ENCODE measurements around the gene HSPB3. TPM values are rescaled to one million over a fixed set of nuclear protein-coding genes. Genes with fewer than 3 reads are reported as not detected.

The HSPB3 gene
- total RNA-seq, 1 donor = 1.7 TPM

DNA sequence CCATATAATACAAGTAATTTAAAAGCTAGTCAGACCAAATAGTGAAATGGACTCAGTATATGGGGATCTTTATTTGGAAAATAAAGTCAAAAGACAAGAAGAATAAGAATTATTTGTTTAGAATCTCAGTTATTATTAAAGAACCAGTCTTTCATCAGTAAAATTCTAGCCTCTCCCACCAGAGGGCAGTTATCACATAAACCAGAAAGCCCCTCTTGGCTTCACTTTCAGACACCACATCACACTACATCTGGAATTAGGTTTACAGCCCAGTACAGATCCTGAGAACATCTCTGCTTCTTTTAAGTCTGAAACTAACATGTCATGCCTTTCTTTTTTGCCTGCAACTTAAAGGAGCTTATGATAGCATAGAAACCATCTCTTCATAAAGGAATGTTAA is 12.2 kb upstream of the HSPB3 start:
- DNase-seq (ENCODE audit: low read depth) = peak; percentile 57
- TF ChIP-seq CTCF (IDR thresholded peaks at IDR 0.05; ENCODE audit: insufficient read depth, low read depth, low read length) = peak; percentile 53

DNA sequence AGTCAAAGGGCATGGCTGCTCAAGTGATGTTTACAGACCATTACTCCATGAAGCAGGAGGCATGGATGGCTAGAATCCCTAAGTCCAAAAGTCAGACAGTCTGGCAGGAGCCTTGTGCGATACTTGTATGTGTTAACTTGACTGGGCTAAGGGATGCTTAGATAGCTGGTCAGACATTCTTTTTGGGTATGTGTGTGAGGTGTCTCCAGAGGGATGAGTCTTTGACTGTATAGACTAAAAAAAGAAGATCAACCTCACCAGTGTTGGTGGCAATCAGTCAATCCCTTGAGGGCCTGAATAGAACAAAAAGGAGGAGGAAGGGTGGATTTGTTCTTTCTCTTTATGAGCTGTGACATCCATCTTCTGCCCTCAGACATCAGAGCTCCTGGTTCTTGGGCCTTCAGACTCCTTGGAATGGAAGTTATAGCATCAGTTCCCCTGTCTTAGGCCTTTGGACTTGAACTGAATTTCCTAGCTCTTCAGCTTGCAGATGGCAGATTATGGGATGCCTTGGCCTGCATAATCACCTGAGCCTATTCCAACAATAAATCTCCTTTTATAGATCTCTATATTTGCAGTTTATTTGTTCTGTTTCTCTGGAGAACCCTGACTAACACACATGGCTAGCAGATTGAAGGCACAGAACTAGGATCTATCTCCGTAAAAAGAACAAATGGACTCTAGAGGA is 9.7 kb upstream of the HSPB3 start:
- no peak for TF ChIP-seq CTCF (IDR thresholded peaks at IDR 0.05; ENCODE audit: insufficient read depth, low read depth, low read length)
- no peak for DNase-seq (ENCODE audit: low read depth)
- no peak overlapping the region for H3K4me3 ChIP-seq (ENCODE audit: low read depth, low read length)

More for the DNA sequence above, 12.2 kb upstream of the HSPB3 start:
- H3K4me3 ChIP-seq (ENCODE audit: low read depth, low read length) = no peak overlapping the region

GRCh38 chr5:54446379-54446732 is 9.1 kb upstream of the HSPB3 start:
- DNase-seq (ENCODE audit: low read depth) = no peak
- TF ChIP-seq CTCF (IDR thresholded peaks at IDR 0.05; ENCODE audit: insufficient read depth, low read depth, low read length) = no peak
- H3K4me3 ChIP-seq (ENCODE audit: low read depth, low read length) = no peak overlapping the region

- no peak for DNase-seq (ENCODE audit: low read depth)
- TF ChIP-seq CTCF (IDR thresholded peaks at IDR 0.05; ENCODE audit: insufficient read depth, low read depth, low read length) = no peak
- no peak overlapping the region for H3K4me3 ChIP-seq (ENCODE audit: low read depth, low read length)
Measured at GRCh38 chr5:54449923-54450322, 5.6 kb upstream of the HSPB3 start.

DNA sequence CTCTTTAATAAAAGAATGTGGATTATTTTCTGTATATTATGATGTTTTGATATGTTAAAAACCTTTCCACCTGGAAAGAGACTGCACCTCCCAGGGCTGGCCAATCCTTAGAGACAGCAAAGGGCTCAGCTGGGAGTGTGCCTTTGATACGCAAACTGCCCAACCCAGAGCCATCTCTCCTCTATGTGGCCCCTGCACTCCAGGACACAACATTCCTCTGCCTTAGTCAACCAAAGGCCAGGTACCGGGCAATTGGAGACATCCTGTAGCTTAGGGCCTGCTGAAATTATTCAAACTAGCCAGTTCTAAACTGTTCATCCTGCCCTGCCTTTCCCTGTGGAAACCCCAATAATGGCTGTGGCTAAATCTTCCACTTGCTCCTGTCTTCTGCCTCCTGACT is 5.0 kb upstream of the HSPB3 start:
- TF ChIP-seq CTCF (IDR thresholded peaks at IDR 0.05; ENCODE audit: insufficient read depth, low read depth, low read length) = no peak
- DNase-seq (ENCODE audit: low read depth) = no peak
- no peak overlapping the region for H3K4me3 ChIP-seq (ENCODE audit: low read depth, low read length)

- no peak for TF ChIP-seq CTCF (IDR thresholded peaks at IDR 0.05; ENCODE audit: insufficient read depth, low read depth, low read length)
- DNase-seq (ENCODE audit: low read depth) = no peak
- no peak overlapping the region for H3K4me3 ChIP-seq (ENCODE audit: low read depth, low read length)
Measured at GRCh38 chr5:54453046-54453445, 2.5 kb upstream of the HSPB3 start.

- H3K4me3 ChIP-seq (ENCODE audit: low read depth, low read length) = no peak overlapping the region
- TF ChIP-seq CTCF (IDR thresholded peaks at IDR 0.05; ENCODE audit: insufficient read depth, low read depth, low read length) = no peak
- DNase-seq (ENCODE audit: low read depth) = no peak
Measured at GRCh38 chr5:54454602-54455001, 897 bp upstream of the HSPB3 start.

Measured in fibroblast of villous mesenchyme (primary cell).